ENCODE results near the gene GDF10.

The GDF10 gene

GRCh38 chr10:47294057-47294456, 5.9 kb upstream of the GDF10 start:
- DNase-seq (ENCODE audit: low read depth) = no peak

- no peak for DNase-seq (ENCODE audit: low read depth)
Observed at GRCh38 chr10:47294501-47294900, 5.5 kb upstream of the GDF10 start.

GRCh38 chr10:47295411-47295810, 4.6 kb upstream of the GDF10 start:
- DNase-seq (ENCODE audit: low read depth) = no peak

GRCh38 chr10:47296156-47296894, 3.7 kb upstream of the GDF10 start:
- no peak for DNase-seq (ENCODE audit: low read depth)

- DNase-seq (ENCODE audit: low read depth) = no peak
Observed at GRCh38 chr10:47296941-47297340, 3.1 kb upstream of the GDF10 start.

GRCh38 chr10:47297866-47298540, 2.0 kb upstream of the GDF10 start:
- DNase-seq (ENCODE audit: low read depth) = no peak

- no peak for DNase-seq (ENCODE audit: low read depth)
Observed at GRCh38 chr10:47298715-47299114, 1.3 kb upstream of the GDF10 start.

GRCh38 chr10:47300429-47300931, 483 bp downstream of the GDF10 start:
- no peak for DNase-seq (ENCODE audit: low read depth)

- DNase-seq (ENCODE audit: low read depth) = no peak
Observed at GRCh38 chr10:47301833-47302232, 1.8 kb downstream of the GDF10 start.

GRCh38 chr10:47303105-47303504, 3.1 kb downstream of the GDF10 start:
- DNase-seq (ENCODE audit: low read depth) = no peak

GRCh38 chr10:47303866-47304265, 3.9 kb downstream of the GDF10 start:
- no peak for DNase-seq (ENCODE audit: low read depth)

- DNase-seq (ENCODE audit: low read depth) = no peak
Observed at GRCh38 chr10:47305566-47305965, 5.6 kb downstream of the GDF10 start.

GRCh38 chr10:47306387-47307210, 6.6 kb downstream of the GDF10 start:
- DNase-seq (ENCODE audit: low read depth) = no peak

- no peak for DNase-seq (ENCODE audit: low read depth)
Observed at GRCh38 chr10:47307381-47307780, 7.4 kb downstream of the GDF10 start.

GRCh38 chr10:47308775-47309174, 8.8 kb downstream of the GDF10 start:
- DNase-seq (ENCODE audit: low read depth) = no peak

GRCh38 chr10:47309408-47310089, 9.6 kb downstream of the GDF10 start:
- no peak for DNase-seq (ENCODE audit: low read depth)

- DNase-seq (ENCODE audit: low read depth) = no peak
Observed at GRCh38 chr10:47310090-47310505, 10.1 kb downstream of the GDF10 start.

GRCh38 chr10:47311193-47311931, 11.4 kb downstream of the GDF10 start:
- peak; percentile 39 for DNase-seq (ENCODE audit: low read depth)

- peak; percentile 69 for DNase-seq (ENCODE audit: low read depth)
Observed at GRCh38 chr10:47311932-47312662, 12.1 kb downstream of the GDF10 start.

- DNase-seq (ENCODE audit: low read depth) = no peak
Observed at GRCh38 chr10:47312663-47312995, 12.6 kb downstream of the GDF10 start.
